ENCODE measurements around the gene CHD1.

The CHD1 gene

DNA sequence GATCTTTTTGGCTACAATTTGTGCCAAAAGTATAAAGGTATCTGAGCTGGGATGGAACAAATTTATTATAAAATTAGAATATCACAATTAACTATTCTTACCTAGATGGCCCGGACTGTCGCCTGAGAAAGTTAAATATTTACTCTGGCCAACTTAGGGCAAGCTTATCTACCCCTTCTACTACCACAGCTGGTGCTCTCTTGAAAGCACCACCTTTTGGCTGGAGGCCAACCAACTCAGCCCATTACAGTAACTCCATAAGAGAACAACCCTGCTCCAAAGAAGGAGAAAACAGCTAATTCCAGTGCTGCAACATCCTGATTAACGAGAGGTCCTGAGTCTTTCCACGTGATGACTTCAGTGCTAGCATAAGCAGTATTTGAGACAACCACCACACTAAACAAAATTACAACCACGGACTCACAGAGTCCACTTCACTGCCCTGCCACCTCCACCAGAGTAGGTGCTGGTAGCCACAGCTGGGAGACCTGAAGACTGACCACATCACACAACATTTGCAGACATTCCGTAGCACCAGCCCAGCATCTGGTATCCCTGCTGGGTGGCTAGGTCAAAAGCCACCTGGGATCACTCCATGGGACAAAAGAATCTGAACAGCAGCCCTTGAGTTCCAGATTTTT, 112.1 kb downstream of the CHD1 start:
- no peak overlapping the region for H3K27ac ChIP-seq
- TF ChIP-seq, protein P1, sequence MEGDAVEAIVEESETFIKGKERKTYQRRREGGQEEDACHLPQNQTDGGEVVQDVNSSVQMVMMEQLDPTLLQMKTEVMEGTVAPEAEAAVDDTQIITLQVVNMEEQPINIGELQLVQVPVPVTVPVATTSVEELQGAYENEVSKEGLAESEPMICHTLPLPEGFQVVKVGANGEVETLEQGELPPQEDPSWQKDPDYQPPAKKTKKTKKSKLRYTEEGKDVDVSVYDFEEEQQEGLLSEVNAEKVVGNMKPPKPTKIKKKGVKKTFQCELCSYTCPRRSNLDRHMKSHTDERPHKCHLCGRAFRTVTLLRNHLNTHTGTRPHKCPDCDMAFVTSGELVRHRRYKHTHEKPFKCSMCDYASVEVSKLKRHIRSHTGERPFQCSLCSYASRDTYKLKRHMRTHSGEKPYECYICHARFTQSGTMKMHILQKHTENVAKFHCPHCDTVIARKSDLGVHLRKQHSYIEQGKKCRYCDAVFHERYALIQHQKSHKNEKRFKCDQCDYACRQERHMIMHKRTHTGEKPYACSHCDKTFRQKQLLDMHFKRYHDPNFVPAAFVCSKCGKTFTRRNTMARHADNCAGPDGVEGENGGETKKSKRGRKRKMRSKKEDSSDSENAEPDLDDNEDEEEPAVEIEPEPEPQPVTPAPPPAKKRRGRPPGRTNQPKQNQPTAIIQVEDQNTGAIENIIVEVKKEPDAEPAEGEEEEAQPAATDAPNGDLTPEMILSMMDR (conservative IDR thresholded peaks at IDR 0.05; ENCODE audit: low read depth): no peak
- ChIA-PET POLR2A (ENCODE audit: low non-redundant PET) (no interaction called here), CTCF (interaction anchor here (0.7 to 0.8 kb wide), 2 partner anchors 1065 to 1586 kb away, joined by 4 read pairs; no protein-coding TSS in a partner anchor)
- no peak for DNase-seq (ENCODE audit: low spot score)

DNA sequence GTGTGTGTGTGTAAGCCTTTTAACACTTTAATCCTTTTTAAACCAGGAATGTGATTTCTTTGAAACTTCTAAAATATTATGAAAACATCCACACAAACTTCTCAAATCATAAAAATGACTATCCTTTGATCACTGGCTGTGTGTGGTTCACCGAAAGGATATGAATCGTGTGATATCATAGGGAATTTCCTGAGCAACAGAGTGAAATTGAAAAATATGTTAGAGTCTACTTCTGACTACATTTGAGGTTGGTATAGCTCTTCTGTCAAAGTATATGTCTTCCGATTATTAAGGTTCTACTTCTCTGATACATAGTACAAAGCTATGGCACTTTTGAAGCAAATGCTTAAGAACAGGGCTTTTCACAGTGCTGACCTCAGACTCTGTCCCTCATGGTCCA, 115.1 kb downstream of the CHD1 start:
- CTCF ChIA-PET: no interaction called here
- H3K27ac ChIP-seq: no peak overlapping the region
- DNase-seq (ENCODE audit: low spot score): no peak
- POLR2A ChIA-PET (ENCODE audit: low non-redundant PET): no interaction called here
- TF ChIP-seq, protein P1 (conservative IDR thresholded peaks at IDR 0.05; ENCODE audit: low read depth): no peak

DNA sequence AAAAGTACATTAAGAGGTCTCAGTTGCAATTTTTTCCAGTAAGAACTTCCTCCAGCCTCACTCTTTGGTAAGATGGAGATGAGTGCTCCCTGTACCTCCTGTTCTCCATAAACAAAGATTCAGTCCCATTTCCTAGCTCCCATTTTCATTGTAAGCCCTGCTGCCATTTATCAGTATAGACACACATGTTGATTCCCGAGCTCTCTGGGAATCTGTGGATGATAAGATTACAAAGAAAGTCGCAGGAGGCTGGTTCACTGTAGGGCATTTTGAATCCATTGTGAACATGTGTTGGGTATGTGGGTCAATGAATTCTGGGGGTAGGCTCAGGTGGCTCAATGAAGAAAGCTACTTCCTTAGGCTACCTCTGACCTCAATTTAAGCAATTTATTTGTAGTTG, 118.6 kb downstream of the CHD1 start:
- TF ChIP-seq, protein P1 (conservative IDR thresholded peaks at IDR 0.05; ENCODE audit: low read depth): no peak
- no peak for DNase-seq (ENCODE audit: low spot score)
- ChIA-PET CTCF (interaction anchor here (0.6 to 1.1 kb wide), 4 partner anchors 13 to 1971 kb away, joined by 3 to 5 read pairs (median 4); no protein-coding TSS in a partner anchor), POLR2A (ENCODE audit: low non-redundant PET) (no interaction called here)
- no peak overlapping the region for H3K27ac ChIP-seq

DNA sequence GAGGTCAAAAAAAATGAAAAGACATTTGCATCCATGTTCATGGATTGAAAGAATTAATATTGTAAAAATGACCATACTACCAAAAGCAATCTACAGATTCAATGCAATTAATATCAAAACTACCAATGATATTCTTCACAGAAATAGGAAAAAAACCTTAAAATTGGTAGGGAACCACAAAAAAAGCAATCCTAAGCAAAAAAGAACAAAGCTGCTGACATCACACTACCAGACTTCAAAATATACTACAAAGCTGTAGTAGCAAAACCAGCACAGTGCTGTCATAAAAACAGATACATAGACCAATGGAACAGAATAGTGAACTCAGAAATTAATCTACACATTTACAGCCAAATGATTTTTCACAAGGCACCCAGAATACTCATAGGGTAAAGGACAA, 121.0 kb downstream of the CHD1 start:
- no peak overlapping the region for H3K27ac ChIP-seq
- POLR2A ChIA-PET (ENCODE audit: low non-redundant PET): no interaction called here
- CTCF ChIA-PET: interaction anchor here (0.7 kb wide), 1 partner anchor 845 kb away, joined by 3 read pairs; no protein-coding TSS in a partner anchor
- TF ChIP-seq, protein P1 (conservative IDR thresholded peaks at IDR 0.05; ENCODE audit: low read depth): no peak
- DNase-seq (ENCODE audit: low spot score): no peak

DNA sequence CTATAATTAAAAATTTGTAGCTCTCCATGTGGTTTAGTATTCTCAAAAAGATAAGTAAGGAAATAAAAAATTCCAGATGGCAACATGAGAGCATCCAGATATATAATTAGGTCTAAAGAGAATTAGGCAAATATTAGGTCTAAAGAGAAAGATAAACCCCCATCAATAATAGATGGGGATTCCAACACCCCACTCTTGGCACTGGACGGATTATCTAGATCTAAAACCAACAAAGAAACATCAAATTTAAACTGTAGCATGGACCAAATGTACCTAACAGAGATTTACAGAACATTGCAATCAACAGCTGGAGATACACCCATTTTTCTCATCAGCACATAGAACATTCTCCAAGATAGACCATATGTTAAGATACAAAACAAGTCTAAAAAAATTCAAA, 123.7 kb downstream of the CHD1 start:
- CTCF ChIA-PET: interaction anchor here (0.6 kb wide), 2 partner anchors 170 to 717 kb away, joined by 3 to 8 read pairs; no protein-coding TSS in a partner anchor
- TF ChIP-seq, protein P1 (conservative IDR thresholded peaks at IDR 0.05; ENCODE audit: low read depth): no peak
- POLR2A ChIA-PET (ENCODE audit: low non-redundant PET): no interaction called here
- DNase-seq (ENCODE audit: low spot score): no peak
- no peak overlapping the region for H3K27ac ChIP-seq

DNA sequence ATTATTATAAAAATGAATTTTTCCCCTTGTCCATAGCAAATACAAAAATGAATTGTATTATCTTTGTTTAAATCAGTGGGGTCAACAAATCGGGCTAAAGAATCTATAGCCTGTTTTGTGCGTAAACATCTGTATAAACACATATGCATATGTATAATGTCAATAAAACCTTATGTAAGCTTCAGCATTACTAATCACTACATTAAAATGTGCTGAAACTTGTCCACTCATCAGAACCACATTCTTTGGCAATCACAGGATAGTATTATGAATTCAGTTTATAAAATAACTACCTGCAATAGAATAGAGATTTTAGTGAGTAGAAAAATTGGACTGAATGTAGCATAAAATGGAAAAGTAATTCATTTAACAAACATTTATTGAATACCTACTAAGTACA, 124.7 kb downstream of the CHD1 start:
- no peak overlapping the region for H3K27ac ChIP-seq
- POLR2A ChIA-PET (ENCODE audit: low non-redundant PET): no interaction called here
- peak; percentile 42 for DNase-seq (ENCODE audit: low spot score)
- TF ChIP-seq, protein P1 (conservative IDR thresholded peaks at IDR 0.05; ENCODE audit: low read depth): no peak
- CTCF ChIA-PET: no interaction called here

All from RWPE1 (cell line).